Measurements from ENCODE around the gene TOMM5.

DNA sequence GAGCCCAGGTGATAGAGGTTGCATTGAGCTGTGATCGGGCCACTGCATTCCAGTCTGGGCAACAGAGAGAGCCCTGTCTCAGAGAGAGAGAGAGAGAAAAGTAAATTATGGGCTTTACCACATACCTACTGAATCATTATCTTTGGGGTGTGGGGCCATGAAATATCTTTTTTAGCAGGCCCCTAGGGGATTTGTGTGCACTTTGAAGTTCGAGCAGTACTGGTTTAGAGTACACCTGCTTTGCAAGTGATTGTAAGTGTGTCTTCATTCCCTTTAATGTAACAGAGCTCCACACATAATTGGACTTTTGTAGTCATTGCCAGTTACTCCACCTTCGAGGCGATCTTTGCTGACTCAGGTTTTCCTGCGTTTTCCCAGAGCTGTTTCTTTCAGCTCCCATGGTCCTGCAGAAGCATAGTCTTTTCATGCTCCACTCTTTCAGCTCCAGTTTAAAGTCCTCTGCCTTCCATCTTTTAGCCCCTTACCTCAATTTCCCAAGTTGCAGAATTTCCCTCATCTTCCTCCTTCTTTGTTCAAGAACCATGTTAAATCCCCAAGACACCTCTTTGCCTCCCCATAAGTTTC lies 34.4 kb upstream of the TOMM5 start:
- no peak for TF ChIP-seq EP300 (IDR thresholded peaks at IDR 0.05)
- TF ChIP-seq, protein P1, sequence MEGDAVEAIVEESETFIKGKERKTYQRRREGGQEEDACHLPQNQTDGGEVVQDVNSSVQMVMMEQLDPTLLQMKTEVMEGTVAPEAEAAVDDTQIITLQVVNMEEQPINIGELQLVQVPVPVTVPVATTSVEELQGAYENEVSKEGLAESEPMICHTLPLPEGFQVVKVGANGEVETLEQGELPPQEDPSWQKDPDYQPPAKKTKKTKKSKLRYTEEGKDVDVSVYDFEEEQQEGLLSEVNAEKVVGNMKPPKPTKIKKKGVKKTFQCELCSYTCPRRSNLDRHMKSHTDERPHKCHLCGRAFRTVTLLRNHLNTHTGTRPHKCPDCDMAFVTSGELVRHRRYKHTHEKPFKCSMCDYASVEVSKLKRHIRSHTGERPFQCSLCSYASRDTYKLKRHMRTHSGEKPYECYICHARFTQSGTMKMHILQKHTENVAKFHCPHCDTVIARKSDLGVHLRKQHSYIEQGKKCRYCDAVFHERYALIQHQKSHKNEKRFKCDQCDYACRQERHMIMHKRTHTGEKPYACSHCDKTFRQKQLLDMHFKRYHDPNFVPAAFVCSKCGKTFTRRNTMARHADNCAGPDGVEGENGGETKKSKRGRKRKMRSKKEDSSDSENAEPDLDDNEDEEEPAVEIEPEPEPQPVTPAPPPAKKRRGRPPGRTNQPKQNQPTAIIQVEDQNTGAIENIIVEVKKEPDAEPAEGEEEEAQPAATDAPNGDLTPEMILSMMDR (IDR thresholded peaks at IDR 0.05): no peak
- no peak for TF ChIP-seq POLR2A (IDR thresholded peaks at IDR 0.05)

All from upper lobe of left lung (tissue), 4 donors.